Naive B cell (primary cell): Measurements from ENCODE around the gene API5. TPM values are rescaled to one million over a fixed set of nuclear protein-coding genes. Genes with fewer than 3 reads are reported as not detected.

Source experiments
- ATAC-seq, 2 donors: fragments of 150-1000 bp; cut with Tn5 transposase; 2 replicates each; pipeline ENCODE4 v1.10.0; 2021; ENCODE audit warnings: low read depth in 2 of 2, mild to moderate bottlenecking in 2 of 2, moderate library complexity in 2 of 2
- DNase-seq: peaks from one replicate; pipeline ENCODE4 v3.0.0; 2022
- H3K27ac Mint-ChIP-seq, 6 donors: one replicate each; pipeline ENCODE4 v1.8.0; 2020 to 2022; ENCODE audit warnings: mild to moderate bottlenecking in 6 of 6, mixed read lengths in 6 of 6, moderate library complexity in 5 of 6, inconsistent platforms in 2 of 6
- H3K27me3 Mint-ChIP-seq, 3 donors: one replicate each; pipeline ENCODE4 v1.8.0; 2021 to 2022; ENCODE audit warnings: mixed read lengths in 3 of 3, mild to moderate bottlenecking in 1 of 3
- H3K36me3 Mint-ChIP-seq, 2 donors: one replicate each; pipeline ENCODE4 v1.8.0; 2020 to 2022; ENCODE audit warnings: mixed read lengths in 2 of 2, inconsistent platforms in 1 of 2, mild to moderate bottlenecking in 1 of 2
- H3K4me1 Mint-ChIP-seq, 3 donors: one replicate each; pipeline ENCODE4 v1.8.0; 2020 to 2022; ENCODE audit warnings: mixed read lengths in 3 of 3, inconsistent platforms in 1 of 3, mild to moderate bottlenecking in 1 of 3, moderate library complexity in 1 of 3
- H3K4me3 Mint-ChIP-seq, 8 donors: one replicate each; pipeline ENCODE4 v1.8.0; 2020 to 2022; ENCODE audit warnings: mild to moderate bottlenecking in 8 of 8, mixed read lengths in 8 of 8, moderate library complexity in 8 of 8, inconsistent platforms in 2 of 8
- H3K9me3 Mint-ChIP-seq, 7 donors: one replicate each; pipeline ENCODE4 v1.8.0; 2020 to 2022; ENCODE audit warnings: mixed read lengths in 7 of 7, mild to moderate bottlenecking in 5 of 7, inconsistent platforms in 2 of 7, moderate library complexity in 1 of 7
- polyA plus RNA-seq, 6 donors: library from polyadenylated mRNA; unstranded; fragments of 300-500 nt; fragmentation: Illumina TruSeq; gene quantifications; one replicate each; pipeline ENCODE4 v1.2.3, GENCODE V29; 2021; ENCODE audit warnings: low read depth in 6 of 6

Gene API5
- polyA plus RNA-seq, 6 donors from 2014 or later: 97.4 to 143 (median 122) TPM

DNA sequence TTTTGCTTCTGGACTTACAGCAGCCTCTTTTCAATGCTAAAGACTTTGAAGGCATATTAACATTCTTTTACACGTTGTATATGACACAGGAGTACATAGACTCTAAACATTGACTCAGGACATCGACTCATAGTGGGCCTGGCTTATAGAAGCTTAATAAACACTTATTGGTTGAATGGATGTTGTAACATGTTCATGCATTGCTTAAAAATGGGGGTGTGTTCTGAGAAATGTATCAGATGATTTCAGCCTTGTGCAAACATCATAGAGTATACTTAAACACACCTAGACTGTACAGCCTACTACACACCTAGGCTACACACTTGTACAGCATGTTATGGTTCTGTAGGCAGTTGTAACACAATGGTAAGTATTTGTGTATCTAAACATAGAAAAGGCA lies 64.8 kb downstream of the API5 start:
- H3K36me3 Mint-ChIP-seq: no peaks in the 10 kb centered on the region
- H3K9me3 Mint-ChIP-seq: no peaks in the 10 kb centered on the region
- no peak overlapping the region for H3K27ac Mint-ChIP-seq
- no peaks in the 10 kb centered on the region for H3K27me3 Mint-ChIP-seq
- ATAC-seq (no peak), DNase-seq (no peak)
- H3K4me3 Mint-ChIP-seq: no peak overlapping the region
- H3K4me1 Mint-ChIP-seq: peaks cover 6 to 20% (median 15%) of the 10 kb centered on the region in 3 donors

DNA sequence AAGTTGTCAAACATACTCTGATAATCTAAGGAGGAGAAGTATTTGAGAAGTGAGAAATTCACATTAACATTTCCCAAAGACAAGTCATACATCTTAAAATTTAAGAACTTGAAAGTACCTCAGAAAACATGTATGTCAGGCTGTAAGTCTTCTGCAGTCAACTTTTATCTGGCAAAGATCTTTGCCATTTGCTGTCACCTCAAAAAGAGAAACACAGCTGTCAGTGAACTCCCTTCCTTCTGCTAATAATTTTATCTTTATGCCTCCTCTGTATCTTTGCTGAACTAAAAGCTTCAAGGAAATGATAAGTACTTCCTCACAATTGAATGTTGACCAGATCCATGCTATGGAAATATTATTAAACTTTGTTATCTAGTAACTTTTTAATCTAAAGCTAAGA lies 65.6 kb downstream of the API5 start:
- no peak for DNase-seq
- Mint-ChIP-seq H3K9me3 (no peaks in the 10 kb centered on the region), H3K36me3 (no peaks in the 10 kb centered on the region), H3K4me3 (no peak overlapping the region), H3K4me1 (peaks cover 6 to 20% (median 18%) of the 10 kb centered on the region in 3 donors), H3K27me3 (no peaks in the 10 kb centered on the region), H3K27ac (peak overlapping the region in 1 of 6 donors; percentile 74)
- ATAC-seq: no peak

DNA sequence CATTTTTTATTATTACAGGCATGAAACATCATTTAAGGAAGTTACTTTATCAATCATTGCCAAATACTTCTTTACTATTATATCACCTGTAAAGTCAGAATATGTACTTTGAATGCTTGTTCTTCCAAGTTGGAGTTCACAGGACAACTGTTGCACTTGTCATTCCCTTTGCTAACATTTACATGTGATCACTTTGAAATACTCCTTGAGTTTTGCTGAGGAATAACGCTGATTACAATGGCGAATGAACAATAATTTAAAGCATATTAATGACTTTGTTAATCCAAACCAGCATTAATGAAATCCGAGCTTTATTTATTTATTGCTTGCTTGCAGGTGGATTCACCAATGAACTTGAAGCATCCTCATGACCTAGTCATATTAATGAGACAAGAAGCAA lies 67.1 kb downstream of the API5 start:
- DNase-seq (no peak), ATAC-seq (no peak)
- Mint-ChIP-seq H3K27ac (no peak overlapping the region), H3K4me1 (peaks cover 6 to 21% (median 19%) of the 10 kb centered on the region in 3 donors), H3K36me3 (no peaks in the 10 kb centered on the region), H3K9me3 (no peaks in the 10 kb centered on the region), H3K27me3 (no peaks in the 10 kb centered on the region), H3K4me3 (no peak overlapping the region)

DNA sequence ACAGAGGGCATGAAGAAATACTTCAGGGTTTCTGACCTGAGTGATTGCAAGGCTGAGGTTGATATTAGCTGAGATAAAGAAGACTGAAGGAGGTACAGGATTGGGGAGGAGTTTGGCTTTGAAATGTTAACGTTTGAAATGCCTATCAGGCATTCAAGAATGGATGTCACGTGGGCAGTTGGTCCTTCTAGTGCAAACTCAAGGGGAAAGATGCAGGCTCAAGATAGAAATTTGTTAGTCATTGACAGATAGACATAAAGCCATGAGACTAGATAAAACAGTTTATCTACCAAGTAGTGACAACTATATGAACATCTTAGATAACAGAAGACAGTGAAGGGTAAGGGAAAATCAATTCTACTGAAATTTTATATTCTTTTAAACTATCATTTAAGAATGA lies 70.0 kb downstream of the API5 start:
- Mint-ChIP-seq H3K27ac (peak overlapping the region in 2 of 6 donors; percentile 10 to 32), H3K4me1 (peaks cover 0 to 17% (median 13%) of the 10 kb centered on the region in 3 donors), H3K27me3 (no peaks in the 10 kb centered on the region), H3K4me3 (peak overlapping the region in 1 of 8 donors; percentile 22), H3K36me3 (no peaks in the 10 kb centered on the region), H3K9me3 (no peaks in the 10 kb centered on the region)
- DNase-seq: no peak
- ATAC-seq: no peak

DNA sequence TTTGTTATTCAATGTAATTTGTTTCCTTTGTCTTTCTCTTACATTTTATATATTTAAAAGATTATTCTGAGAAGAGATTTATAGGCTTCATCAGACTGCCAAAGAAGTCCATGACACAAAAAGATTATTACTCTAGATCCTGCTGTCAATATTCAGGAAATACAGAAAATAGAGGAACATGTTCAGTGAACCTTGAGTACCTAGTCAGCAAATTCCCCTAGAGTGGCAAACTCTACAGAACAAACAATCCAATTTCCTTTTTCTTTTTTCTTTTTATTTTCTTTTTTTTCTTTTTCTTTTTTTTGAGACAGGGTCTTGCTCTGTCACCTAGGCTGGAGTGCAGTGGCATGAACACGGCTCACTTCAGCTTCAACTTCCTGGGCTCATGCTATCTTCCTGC lies 70.8 kb downstream of the API5 start:
- Mint-ChIP-seq H3K36me3 (no peaks in the 10 kb centered on the region), H3K4me3 (no peak overlapping the region), H3K27me3 (no peaks in the 10 kb centered on the region), H3K9me3 (no peaks in the 10 kb centered on the region), H3K4me1 (peaks cover 0 to 13% (median 13%) of the 10 kb centered on the region in 3 donors), H3K27ac (no peak overlapping the region)
- DNase-seq (no peak), ATAC-seq (no peak)

DNA sequence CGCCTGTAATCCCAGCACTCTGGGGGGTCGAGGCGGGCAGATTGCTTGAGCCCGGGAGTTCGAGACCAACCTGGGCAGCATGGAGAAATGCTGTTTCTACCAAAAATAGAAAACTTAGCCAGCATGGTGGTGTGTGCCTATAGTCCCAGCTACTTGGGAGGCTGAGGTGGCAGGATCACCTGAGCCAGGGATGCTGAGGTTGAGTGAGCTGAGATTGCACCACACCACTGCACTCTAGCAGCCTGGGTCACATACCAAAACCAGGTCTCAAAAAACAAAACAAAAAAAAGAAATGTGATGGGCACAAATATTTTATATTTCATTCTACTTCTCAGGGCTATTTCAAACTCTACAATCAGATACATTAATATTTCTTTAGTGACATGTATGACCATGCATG lies 72.6 kb downstream of the API5 start:
- H3K9me3 Mint-ChIP-seq: no peaks in the 10 kb centered on the region
- peaks cover 0 to 8% (median 6%) of the 10 kb centered on the region in 3 donors for H3K4me1 Mint-ChIP-seq
- peak overlapping the region in 2 of 6 donors; percentile 14 to 55 for H3K27ac Mint-ChIP-seq
- no peak overlapping the region for H3K4me3 Mint-ChIP-seq
- DNase-seq (no peak), ATAC-seq (no peak)
- no peaks in the 10 kb centered on the region for H3K36me3 Mint-ChIP-seq
- no peaks in the 10 kb centered on the region for H3K27me3 Mint-ChIP-seq

DNA sequence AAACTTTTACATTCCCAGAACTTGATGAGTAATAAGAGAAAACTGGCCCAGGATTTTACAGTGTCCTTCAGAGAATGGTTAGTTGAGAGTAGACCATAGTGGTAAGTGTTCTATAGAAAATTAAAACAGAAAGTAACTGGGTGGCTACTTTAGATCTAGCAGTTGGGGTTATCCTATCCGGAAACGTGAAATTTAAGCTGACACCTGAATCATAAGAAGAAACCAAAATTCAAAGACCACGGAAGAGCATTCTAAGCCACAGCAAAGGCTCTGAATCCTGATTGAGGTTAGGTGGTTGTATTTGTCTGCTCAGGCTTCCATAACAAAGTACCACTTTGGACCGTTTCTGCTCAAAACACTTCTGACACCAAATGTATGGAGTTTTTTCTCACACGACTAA lies 80.9 kb downstream of the API5 start:
- Mint-ChIP-seq H3K4me1 (no peaks in the 10 kb centered on the region), H3K9me3 (no peaks in the 10 kb centered on the region), H3K36me3 (peaks cover 14 to 42% of the 10 kb centered on the region in 2 donors), H3K27ac (no peak overlapping the region), H3K4me3 (no peak overlapping the region), H3K27me3 (no peaks in the 10 kb centered on the region)
- DNase-seq (no peak), ATAC-seq (no peak)

DNA sequence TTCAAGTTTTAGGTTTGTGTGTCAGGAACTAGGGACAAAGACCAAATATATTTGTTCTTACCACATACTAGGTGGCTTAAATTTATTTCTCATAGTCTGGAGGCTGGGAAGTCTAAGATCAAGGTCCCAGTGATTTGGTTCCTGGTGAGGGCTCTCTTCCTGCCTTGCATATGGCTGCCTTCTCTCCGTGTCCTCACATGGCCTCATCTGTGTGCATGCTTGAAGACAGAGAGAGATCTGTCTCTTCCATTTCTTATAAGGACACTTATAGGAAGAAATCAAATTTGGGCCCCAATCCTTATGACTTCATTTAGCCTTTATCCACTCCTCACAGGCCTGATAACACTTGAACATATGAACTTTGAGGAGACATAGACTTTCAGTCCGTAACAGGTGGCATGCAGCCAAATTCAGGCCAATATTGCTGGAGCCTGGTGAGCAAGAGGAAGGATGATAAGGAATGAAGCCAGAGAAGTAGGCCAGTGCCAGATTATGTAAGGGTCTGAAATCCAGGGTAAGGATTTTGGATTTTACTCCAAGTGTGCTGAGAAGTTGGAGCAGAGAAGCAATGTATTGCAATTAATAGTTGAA lies 82.1 kb downstream of the API5 start:
- Mint-ChIP-seq H3K36me3 (peaks cover 18 to 52% of the 10 kb centered on the region in 2 donors), H3K4me1 (no peaks in the 10 kb centered on the region), H3K27me3 (no peaks in the 10 kb centered on the region), H3K27ac (peak overlapping the region in 2 of 6 donors; percentile 2 to 8), H3K9me3 (no peaks in the 10 kb centered on the region), H3K4me3 (no peak overlapping the region)
- no peak for DNase-seq
- no peak for ATAC-seq

Other genes with a start within 250 kb of the API5 start
- 100 to 1,000 TPM in 1 of 6 donors, 10 to 100 TPM in 5; 59.8 to 106 (median 74.2) TPM for gene TTC17, start 46.9 kb downstream of the API5 start, polyA plus RNA-seq